Measurements from ENCODE around the gene MYO7B. TPM values are rescaled to one million over a fixed set of nuclear protein-coding genes. Genes with fewer than 3 reads are reported as not detected.

The MYO7B gene
- total RNA-seq, 2 donors from 2014 or later, result 0.52 to 0.67 TPM

- peaks cover 16% of the 10 kb centered on the region for H3K36me3 ChIP-seq
- H3K27me3 ChIP-seq, result no peaks in the 10 kb centered on the region
- peaks cover 0 to 3% of the 10 kb centered on the region in 2 donors for H3K9me3 ChIP-seq
- H3K27ac ChIP-seq, result peak overlapping the region; percentile 92 to 98
- DNase-seq (ENCODE audit: low spot score), result peak; percentile 53
- peaks cover 0 to 75% of the 10 kb centered on the region in 2 donors for H3K4me1 ChIP-seq
- TF ChIP-seq CTCF (IDR thresholded peaks at IDR 0.05), result no peak
- peak overlapping the region in 1 of 2 donors; percentile 88 for H3K4me3 ChIP-seq
Observed at GRCh38 chr2:127671557-127672302, 136.2 kb downstream of the MYO7B start.

GRCh38 chr2:127672341-127673224, 137.1 kb downstream of the MYO7B start:
- no peak for TF ChIP-seq CTCF (IDR thresholded peaks at IDR 0.05)
- H3K9me3 ChIP-seq, result peaks cover 0 to 3% of the 10 kb centered on the region in 2 donors
- peaks cover 0 to 77% of the 10 kb centered on the region in 2 donors for H3K4me1 ChIP-seq
- peak overlapping the region; percentile 92 to 98 for H3K27ac ChIP-seq
- H3K27me3 ChIP-seq, result no peaks in the 10 kb centered on the region
- no peak for DNase-seq (ENCODE audit: low spot score)
- H3K4me3 ChIP-seq, result peak overlapping the region; percentile 84 to 88
- peaks cover 16% of the 10 kb centered on the region for H3K36me3 ChIP-seq

- Histone ChIP-seq H3K36me3 (peaks cover 16% of the 10 kb centered on the region), H3K4me3 (peak overlapping the region; percentile 84 to 88), H3K9me3 (no peaks in the 10 kb centered on the region), H3K4me1 (peaks cover 0 to 75% of the 10 kb centered on the region in 2 donors), H3K27ac (peak overlapping the region; percentile 92 to 98), H3K27me3 (no peaks in the 10 kb centered on the region)
- no peak for TF ChIP-seq CTCF (IDR thresholded peaks at IDR 0.05)
- DNase-seq (ENCODE audit: low spot score), result no peak
Observed at GRCh38 chr2:127673291-127674069, 138.0 kb downstream of the MYO7B start.

- no peak for TF ChIP-seq CTCF (IDR thresholded peaks at IDR 0.05)
- H3K27ac ChIP-seq, result peak overlapping the region; percentile 92 to 98
- H3K27me3 ChIP-seq, result no peaks in the 10 kb centered on the region
- peaks cover 16% of the 10 kb centered on the region for H3K36me3 ChIP-seq
- peaks cover 0 to 66% of the 10 kb centered on the region in 2 donors for H3K4me1 ChIP-seq
- H3K4me3 ChIP-seq, result peak overlapping the region; percentile 84 to 88
- H3K9me3 ChIP-seq, result no peaks in the 10 kb centered on the region
- DNase-seq (ENCODE audit: low spot score), result no peak
Observed at GRCh38 chr2:127674241-127675209, 139.0 kb downstream of the MYO7B start.

All from right atrium auricular region (tissue), 2 donors.